GM23248 (cell line): Measurements from ENCODE around the gene CCDC112. TPM values are rescaled to one million over a fixed set of nuclear protein-coding genes. Genes with fewer than 3 reads are reported as not detected.

Experiments used
- DNase-seq: peaks from one replicate; pipeline ENCODE4 v3.0.0-alpha.2; 2015
- H2AFZ ChIP-seq: fragments of 200-600 bp; sonication (generic); 2 replicates; pipeline ENCODE4 v1.6.1; 2016; ENCODE audit warnings: antibody characterized with exemption
- H3F3A ChIP-seq: fragments of 200-600 bp; sonication (generic); 2 replicates; pipeline ENCODE4 v1.6.1; 2016; ENCODE audit warnings: mild to moderate bottlenecking, antibody characterized with exemption, mixed run types; ENCODE audit not compliant: insufficient read depth
- H3K27ac ChIP-seq: fragments of 200-600 bp; sonication (generic); 2 replicates; pipeline ENCODE4 v1.5.1; 2016; ENCODE audit warnings: mild to moderate bottlenecking
- H3K27me3 ChIP-seq: fragments of 200-600 bp; sonication (generic); replicated peaks from 2 replicates; pipeline ENCODE4 v1.6.1; 2016; ENCODE audit warnings: mild to moderate bottlenecking; ENCODE audit not compliant: insufficient read depth
- H3K36me3 ChIP-seq: fragments of 200-600 bp; sonication (generic); 2 replicates; pipeline ENCODE4 v1.6.1; 2016; ENCODE audit warnings: low read depth, mild to moderate bottlenecking
- H3K4me1 ChIP-seq: fragments of 200-600 bp; sonication (generic); 2 replicates; pipeline ENCODE4 v1.6.1; 2016; ENCODE audit warnings: mild to moderate bottlenecking; ENCODE audit not compliant: insufficient read depth
- H3K4me2 ChIP-seq: fragments of 200-600 bp; sonication (generic); one replicate; pipeline ENCODE4 v1.6.1; 2016; ENCODE audit warnings: mild to moderate bottlenecking; ENCODE audit not compliant: unreplicated experiment
- H3K4me3 ChIP-seq: fragments of 200-600 bp; sonication (generic); 2 replicates; pipeline ENCODE4 v1.5.1; 2016; ENCODE audit warnings: mild to moderate bottlenecking
- H3K79me2 ChIP-seq: fragments of 200-600 bp; sonication (generic); 2 replicates; pipeline ENCODE4 v1.6.1; 2016; ENCODE audit warnings: mild to moderate bottlenecking; ENCODE audit not compliant: insufficient read depth
- H3K9ac ChIP-seq: fragments of 200-600 bp; sonication (generic); 2 replicates; pipeline ENCODE4 v1.6.1; 2016; ENCODE audit warnings: mild to moderate bottlenecking
- H3K9me2 ChIP-seq: fragments of 200-600 bp; sonication (generic); 2 replicates; pipeline ENCODE4 v1.6.1; 2016; ENCODE audit warnings: mixed run types, mild to moderate bottlenecking, moderate library complexity; ENCODE audit not compliant: insufficient read depth
- H3K9me3 ChIP-seq: fragments of 200-600 bp; sonication (generic); one replicate; pipeline ENCODE4 v1.6.1; 2017; ENCODE audit warnings: low read depth
- H4K20me1 ChIP-seq: fragments of 200-600 bp; sonication (generic); 2 replicates; pipeline ENCODE4 v1.6.0; 2016; ENCODE audit not compliant: insufficient read depth
- EZH2 ChIP-seq: fragments of 200-600 bp; sonication (generic); IDR thresholded peaks from 2 replicates; pipeline ENCODE4 v1.6.1; 2018; ENCODE audit warnings: antibody characterized with exemption, mild to moderate bottlenecking; ENCODE audit not compliant: insufficient read depth, poor library complexity, severe bottlenecking
- EZH2phosphoT487 ChIP-seq: fragments of 200-600 bp; sonication (generic); IDR thresholded peaks from 2 replicates; pipeline ENCODE4 v1.6.1; 2018; ENCODE audit warnings: antibody characterized with exemption, moderate library complexity, mild to moderate bottlenecking, low read depth; ENCODE audit not compliant: insufficient read depth
- WGBS, 2 experiments: methylation state at CpG; one replicate each; pipeline ENCODE4 v1.1.6; 2015 to 2017; ENCODE audit warnings: low lambda C conversion rate in 2 of 2, low coverage in 1 of 2; ENCODE audit errors: missing lambda C conversion rate in 2 of 2; 5-methylcytosine and 5-hydroxymethylcytosine counted together
- in situ Hi-C: fragments of 300-500 bp; cut with MboI; formaldehyde crosslinking; loops from 2 replicates; pipeline ENCODE4 v1.15.0; 2020
- polyA plus RNA-seq: library from polyadenylated mRNA; unstranded; fragments of >200 nt; fragmentation: Nextera tagmentation; extraction: Ambion mirVana; gene quantifications from 2 replicates; pipeline ENCODE4 v1.2.1, GENCODE V29; 2016
- total RNA-seq: library from RNA; depleted of rRNA; stranded (reverse); fragments of >200 nt; shearing (Covaris generic); gene quantifications from 2 replicates; pipeline ENCODE4 v1.2.3, GENCODE V29; 2014

Gene CCDC112
- total and polyA plus RNA-seq, 2 experiments from 2014 or later, result 4.2 to 5.5 TPM

GRCh38 chr5:115336201-115336720 lies 39.8 kb upstream of the CCDC112 start:
- H3F3A ChIP-seq, result no peaks in the 10 kb centered on the region
- 59 to 64% methylated on average over 1 of the region's 1 CpG for WGBS, 2 experiments
- no peak overlapping the region for H3K9ac ChIP-seq
- in situ Hi-C loops, result no loop called here
- no peak overlapping the region for H3K4me2 ChIP-seq
- no peaks in the 10 kb centered on the region for H3K9me2 ChIP-seq
- no peak overlapping the region for H2AFZ ChIP-seq
- H3K27me3 ChIP-seq, result no peaks in the 10 kb centered on the region
- H3K4me3 ChIP-seq, result no peak overlapping the region
- H3K36me3 ChIP-seq, result no peaks in the 10 kb centered on the region
- no peaks in the 10 kb centered on the region for H3K79me2 ChIP-seq
- no peaks in the 10 kb centered on the region for H3K4me1 ChIP-seq
- no peak overlapping the region for H3K27ac ChIP-seq
- TF ChIP-seq EZH2, result no peak
- no peak for TF ChIP-seq EZH2phosphoT487
- peak; percentile 20 for DNase-seq
- 0 out of 2 replicates have a peak, but pooled peaks cover 4% of the 10 kb centered on the region for H4K20me1 ChIP-seq
- no peaks in the 10 kb centered on the region for H3K9me3 ChIP-seq

GRCh38 chr5:115335301-115335700 lies 38.8 kb upstream of the CCDC112 start:
- no peak for TF ChIP-seq EZH2
- no peak for TF ChIP-seq EZH2phosphoT487
- Histone ChIP-seq H3K4me3 (no peak overlapping the region), H3K36me3 (no peaks in the 10 kb centered on the region), H3K27ac (no peak overlapping the region), H2AFZ (no peak overlapping the region; the same call in 1 of the 2 replicates), H3K9me3 (no peaks in the 10 kb centered on the region), H3K79me2 (no peaks in the 10 kb centered on the region), H3K9me2 (no peaks in the 10 kb centered on the region), H4K20me1 (0 out of 2 replicates have a peak, but pooled peaks cover 4% of the 10 kb centered on the region), H3K27me3 (no peaks in the 10 kb centered on the region), H3K4me2 (no peak overlapping the region), H3K4me1 (no peaks in the 10 kb centered on the region), H3F3A (no peaks in the 10 kb centered on the region), H3K9ac (no peak overlapping the region)
- no peak for DNase-seq
- in situ Hi-C loops, result no loop called here
- WGBS, 2 experiments, result 77 to 78% methylated on average over 2 of the region's 2 CpGs

- Histone ChIP-seq H3K9ac (no peak overlapping the region), H3K79me2 (no peaks in the 10 kb centered on the region), H3F3A (no peaks in the 10 kb centered on the region), H3K4me3 (no peak overlapping the region), H4K20me1 (0 out of 2 replicates have a peak, but pooled peaks cover 4% of the 10 kb centered on the region), H3K36me3 (no peaks in the 10 kb centered on the region), H3K4me1 (no peaks in the 10 kb centered on the region), H2AFZ (no peak overlapping the region), H3K9me2 (no peaks in the 10 kb centered on the region), H3K27me3 (no peaks in the 10 kb centered on the region), H3K4me2 (no peak overlapping the region), H3K9me3 (no peaks in the 10 kb centered on the region), H3K27ac (no peak overlapping the region)
- TF ChIP-seq EZH2phosphoT487 (no peak), EZH2 (no peak)
- in situ Hi-C loops, result no loop called here
- WGBS, 2 experiments, result 77 to 80% methylated on average over 1 of the region's 1 CpG
- DNase-seq, result no peak
Observed at GRCh38 chr5:115333164-115333563, 36.7 kb upstream of the CCDC112 start.

- no peak overlapping the region for H3K9ac ChIP-seq
- H3K79me2 ChIP-seq, result no peaks in the 10 kb centered on the region
- no peaks in the 10 kb centered on the region for H3K27me3 ChIP-seq
- no peak overlapping the region for H3K4me3 ChIP-seq
- H3K27ac ChIP-seq, result no peak overlapping the region
- no peaks in the 10 kb centered on the region for H3K9me3 ChIP-seq
- H3K9me2 ChIP-seq, result no peaks in the 10 kb centered on the region
- H3K4me2 ChIP-seq, result no peak overlapping the region
- in situ Hi-C loops, result no loop called here
- no peak overlapping the region for H2AFZ ChIP-seq
- H3F3A ChIP-seq, result no peaks in the 10 kb centered on the region
- H3K36me3 ChIP-seq, result no peaks in the 10 kb centered on the region
- H3K4me1 ChIP-seq, result no peaks in the 10 kb centered on the region
- 62 to 67% methylated on average over 2 of the region's 2 CpGs for WGBS, 2 experiments
- TF ChIP-seq EZH2phosphoT487 (no peak), EZH2 (no peak)
- DNase-seq, result no peak
- no peaks in the 10 kb centered on the region for H4K20me1 ChIP-seq
Observed at GRCh38 chr5:115330830-115331229, 34.4 kb upstream of the CCDC112 start.
